Thoracic aorta (tissue), 2 donors: ENCODE measurements around the gene SPI1. TPM values are rescaled to one million over a fixed set of nuclear protein-coding genes. Genes with fewer than 3 reads are reported as not detected.

ENCODE experiments used
- ATAC-seq: fragments of 150-250 bp; one replicate; pipeline ENCODE4 v1.8.0; 2017; ENCODE audit warnings: low read depth; ENCODE audit not compliant: insufficient number of reproducible peaks, low FRiP score
- DNase-seq: peaks from one replicate; pipeline ENCODE4 v3.0.0-alpha.2; 2020; ENCODE audit warnings: low spot score
- H3K27ac ChIP-seq, 2 donors: fragments of 200-600 bp; sonication (generic); 1 replicate in 1 of 2; 2 replicates in 1 of 2; pipeline ENCODE4 v1.5.1; 2016; ENCODE audit warnings: mild to moderate bottlenecking in 2 of 2, moderate library complexity in 2 of 2
- H3K27me3 ChIP-seq: fragments of 200-600 bp; sonication (generic); replicated peaks from 2 replicates; pipeline ENCODE4 v1.6.0; 2016; ENCODE audit warnings: mild to moderate bottlenecking; ENCODE audit not compliant: insufficient read depth
- H3K36me3 ChIP-seq: fragments of 200-600 bp; sonication (generic); one replicate; pipeline ENCODE4 v1.5.1; 2016
- H3K4me1 ChIP-seq, 2 donors: fragments of 200-600 bp; sonication (generic); 1 replicate in 1 of 2; 2 replicates in 1 of 2; pipeline versions ENCODE4 v1.5.1 to v1.6.0; 2016; ENCODE audit warnings: low read depth in 2 of 2, mild to moderate bottlenecking in 1 of 2; ENCODE audit not compliant: control insufficient read depth in 1 of 2
- H3K4me3 ChIP-seq: fragments of 200-600 bp; sonication (generic); 2 replicates; pipeline ENCODE4 v1.5.1; 2016; ENCODE audit warnings: mild to moderate bottlenecking
- H3K9me3 ChIP-seq: fragments of 200-600 bp; sonication (generic); 2 replicates; pipeline ENCODE4 v1.5.1; 2016
- CTCF ChIP-seq: fragments of 200-600 bp; sonication (generic); IDR thresholded peaks from one replicate; pipeline ENCODE4 v1.5.1; 2019; ENCODE audit warnings: antibody characterized with exemption
- total RNA-seq, 2 donors: library from RNA; depleted of rRNA; stranded (reverse); fragments of >200 nt; gene quantifications; one replicate each; pipeline versions ENCODE4 v1.1.0 to v1.2.3, GENCODE V29; 2016

The SPI1 gene
- total RNA-seq, 2 donors from 2014 or later, result 35.0 to 44.4 TPM

- H3K27ac ChIP-seq, result no peak overlapping the region
- H3K4me3 ChIP-seq, result no peak overlapping the region
- no peaks in the 10 kb centered on the region for H3K9me3 ChIP-seq
- H3K27me3 ChIP-seq, result no peaks in the 10 kb centered on the region
- DNase-seq (no peak), ATAC-seq (no peak)
- TF ChIP-seq CTCF, result no peak
- peaks cover 0 to 5% of the 10 kb centered on the region in 2 donors for H3K4me1 ChIP-seq
- no peaks in the 10 kb centered on the region for H3K36me3 ChIP-seq
These were observed 20.2 kb downstream of the SPI1 start for GRCh38 chr11:47357985-47358730.

GRCh38 chr11:47356998-47357329 lies 21.4 kb downstream of the SPI1 start:
- Histone ChIP-seq H3K36me3 (no peaks in the 10 kb centered on the region), H3K4me3 (no peak overlapping the region), H3K4me1 (peaks cover 0 to 5% of the 10 kb centered on the region in 2 donors), H3K27ac (no peak overlapping the region), H3K27me3 (no peaks in the 10 kb centered on the region), H3K9me3 (no peaks in the 10 kb centered on the region)
- ATAC-seq, result no peak
- TF ChIP-seq CTCF, result no peak
- no peak for DNase-seq

GRCh38 chr11:47356129-47356997 lies 22.0 kb downstream of the SPI1 start:
- Histone ChIP-seq H3K27ac (no peak overlapping the region), H3K9me3 (no peaks in the 10 kb centered on the region), H3K27me3 (no peaks in the 10 kb centered on the region), H3K4me3 (no peak overlapping the region), H3K4me1 (peaks cover 0 to 5% of the 10 kb centered on the region in 2 donors), H3K36me3 (no peaks in the 10 kb centered on the region)
- DNase-seq (no peak), ATAC-seq (no peak)
- TF ChIP-seq CTCF, result no peak

- ATAC-seq (no peak), DNase-seq (peak; percentile 31)
- Histone ChIP-seq H3K9me3 (no peaks in the 10 kb centered on the region), H3K36me3 (no peaks in the 10 kb centered on the region), H3K27me3 (no peaks in the 10 kb centered on the region), H3K4me1 (peaks cover 0 to 5% of the 10 kb centered on the region in 2 donors), H3K27ac (no peak overlapping the region), H3K4me3 (peak overlapping the region; percentile 69)
- TF ChIP-seq CTCF, result peak; percentile 86
These were observed 22.8 kb downstream of the SPI1 start for GRCh38 chr11:47355283-47356128.

GRCh38 chr11:47354913-47355282 lies 23.4 kb downstream of the SPI1 start:
- Histone ChIP-seq H3K9me3 (no peaks in the 10 kb centered on the region), H3K27ac (no peak overlapping the region), H3K4me3 (peak overlapping the region; percentile 69), H3K27me3 (no peaks in the 10 kb centered on the region), H3K36me3 (no peaks in the 10 kb centered on the region), H3K4me1 (peaks cover 0 to 5% of the 10 kb centered on the region in 2 donors)
- no peak for ATAC-seq
- no peak for TF ChIP-seq CTCF
- DNase-seq, result no peak
